GM10266 (cell line): ENCODE measurements around the gene MN1.

ENCODE experiments used
- DNase-seq: peaks from one replicate; pipeline ENCODE4 v3.0.0; 2012; ENCODE audit errors: extremely low spot score
- TF ChIP-seq, protein P1 (sequence below): IDR thresholded peaks from 2 replicates; pipeline ENCODE4 v1.5.1; 2012; ENCODE audit warnings: mild to moderate bottlenecking, low read depth; ENCODE audit not compliant: control insufficient read depth, insufficient read depth; ENCODE audit errors: missing control alignments

The MN1 gene

DNA sequence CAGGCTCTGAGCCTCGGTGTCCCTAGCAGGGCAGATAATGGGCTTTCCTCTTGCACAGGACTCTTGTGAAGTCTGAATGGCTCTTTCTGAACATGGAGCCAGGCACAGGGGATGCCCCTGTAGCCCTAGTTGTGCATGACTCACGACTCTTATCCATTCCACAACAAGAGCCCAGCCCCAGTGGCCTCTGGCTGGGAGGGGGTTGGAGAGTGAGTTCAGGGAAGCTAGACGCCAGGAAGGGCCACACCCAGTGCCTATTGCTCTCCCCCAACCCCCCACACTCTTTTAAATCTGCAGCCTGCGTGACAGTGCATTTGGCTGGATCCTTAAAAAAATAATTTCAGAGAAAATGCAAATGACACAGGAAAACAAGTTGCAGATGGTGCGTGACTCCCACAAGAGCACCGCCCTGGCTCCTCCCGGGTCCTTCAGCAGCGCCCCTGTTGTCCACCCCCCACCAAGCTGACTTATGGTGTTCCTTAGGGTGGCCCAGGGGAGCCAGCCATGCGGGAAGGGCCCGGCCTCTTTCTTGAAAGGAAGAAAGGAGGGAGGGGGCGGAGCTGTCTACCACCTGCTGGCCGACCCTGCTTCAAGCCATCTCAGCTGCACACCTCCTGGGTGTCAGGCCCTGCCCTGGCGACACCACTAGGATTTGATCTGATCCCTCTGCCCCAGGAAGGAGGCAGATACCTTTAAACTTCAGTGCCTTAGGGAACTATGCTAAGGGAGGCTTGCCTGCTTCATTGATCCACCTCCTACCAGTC, 74.7 kb downstream of the MN1 start:
- no peak for DNase-seq
- TF ChIP-seq, protein P1, sequence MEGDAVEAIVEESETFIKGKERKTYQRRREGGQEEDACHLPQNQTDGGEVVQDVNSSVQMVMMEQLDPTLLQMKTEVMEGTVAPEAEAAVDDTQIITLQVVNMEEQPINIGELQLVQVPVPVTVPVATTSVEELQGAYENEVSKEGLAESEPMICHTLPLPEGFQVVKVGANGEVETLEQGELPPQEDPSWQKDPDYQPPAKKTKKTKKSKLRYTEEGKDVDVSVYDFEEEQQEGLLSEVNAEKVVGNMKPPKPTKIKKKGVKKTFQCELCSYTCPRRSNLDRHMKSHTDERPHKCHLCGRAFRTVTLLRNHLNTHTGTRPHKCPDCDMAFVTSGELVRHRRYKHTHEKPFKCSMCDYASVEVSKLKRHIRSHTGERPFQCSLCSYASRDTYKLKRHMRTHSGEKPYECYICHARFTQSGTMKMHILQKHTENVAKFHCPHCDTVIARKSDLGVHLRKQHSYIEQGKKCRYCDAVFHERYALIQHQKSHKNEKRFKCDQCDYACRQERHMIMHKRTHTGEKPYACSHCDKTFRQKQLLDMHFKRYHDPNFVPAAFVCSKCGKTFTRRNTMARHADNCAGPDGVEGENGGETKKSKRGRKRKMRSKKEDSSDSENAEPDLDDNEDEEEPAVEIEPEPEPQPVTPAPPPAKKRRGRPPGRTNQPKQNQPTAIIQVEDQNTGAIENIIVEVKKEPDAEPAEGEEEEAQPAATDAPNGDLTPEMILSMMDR: no peak

DNA sequence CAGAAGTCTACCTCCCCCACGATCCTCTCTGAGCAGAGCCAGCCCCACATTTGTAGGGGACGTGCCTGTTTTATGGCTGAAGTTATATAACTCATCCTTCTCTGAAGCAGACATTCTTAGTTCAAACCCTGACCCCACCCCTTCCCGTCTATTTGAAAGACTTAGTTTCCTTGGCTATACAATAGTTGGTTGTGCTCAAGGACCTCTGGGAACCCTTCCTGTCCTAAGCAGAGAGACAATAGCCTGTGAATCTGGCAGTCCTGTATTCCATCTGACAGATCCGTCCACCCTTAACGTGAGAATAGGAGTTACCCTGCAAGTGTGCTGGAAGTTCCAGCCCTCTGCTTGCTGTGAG, 75.2 kb downstream of the MN1 start:
- TF ChIP-seq, protein P1: no peak
- no peak for DNase-seq

DNA sequence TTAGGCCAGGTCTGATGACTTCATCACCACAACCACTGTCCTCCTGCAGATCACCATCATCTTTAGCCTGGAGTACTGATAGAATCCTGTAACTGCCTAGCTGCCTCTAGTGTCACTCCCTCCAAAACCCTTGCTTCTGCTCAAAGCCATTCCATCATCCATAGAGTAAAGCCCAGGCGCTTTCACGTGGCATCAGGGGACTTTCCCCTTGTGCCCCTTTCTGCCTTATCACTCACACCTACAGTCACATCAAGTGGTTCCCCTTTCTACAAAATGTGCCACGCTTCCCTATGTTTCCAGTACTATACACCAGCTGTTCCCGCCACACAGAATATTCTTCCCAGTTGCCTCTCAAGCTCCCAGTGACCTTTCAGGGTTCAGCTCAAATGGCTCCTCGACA, 75.9 kb downstream of the MN1 start:
- TF ChIP-seq, protein P1: no peak
- no peak for DNase-seq

GRCh38 chr22:27724709-27725108, 76.8 kb downstream of the MN1 start:
- DNase-seq: no peak
- TF ChIP-seq, protein P1: no peak

DNA sequence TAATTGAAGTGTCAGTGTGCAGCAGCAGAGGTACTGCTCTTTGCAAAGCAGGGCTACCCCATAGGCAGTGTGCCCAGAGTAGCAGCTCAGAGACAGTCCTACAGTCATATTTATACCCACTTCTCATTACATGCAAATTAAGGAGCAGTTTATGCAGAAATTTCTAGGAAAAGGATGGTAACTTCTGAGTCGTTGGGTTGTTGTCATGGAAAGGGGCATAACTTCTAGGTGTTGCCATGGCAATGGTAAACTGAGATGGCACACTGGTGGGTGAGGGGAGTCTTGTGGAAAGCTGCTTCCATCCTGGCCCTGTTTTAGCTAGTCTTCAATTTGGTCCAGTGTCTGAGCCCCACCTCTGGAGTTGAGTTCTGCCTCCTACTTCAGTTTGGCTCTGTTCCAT, 77.4 kb downstream of the MN1 start:
- TF ChIP-seq, protein P1: no peak
- no peak for DNase-seq

DNA sequence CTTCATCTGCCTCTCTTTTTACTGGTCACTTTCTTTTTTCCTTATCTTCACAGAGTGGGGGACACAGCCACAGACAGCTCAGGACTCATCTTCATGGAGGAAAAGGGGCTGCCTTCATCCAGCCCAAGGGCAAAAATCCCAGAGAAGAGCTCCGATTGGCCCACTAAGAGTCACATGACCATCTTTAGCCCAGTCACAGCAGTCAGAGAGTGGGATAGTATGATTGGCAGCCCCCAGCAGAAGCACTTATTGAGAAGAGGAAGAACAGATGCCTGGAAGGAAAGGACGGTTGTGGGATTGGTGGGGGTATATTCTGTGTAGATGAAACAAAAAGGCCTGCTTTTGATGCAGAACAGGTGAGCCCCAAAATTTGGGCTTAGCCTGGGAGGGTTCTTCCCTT, 77.8 kb downstream of the MN1 start:
- DNase-seq: no peak
- TF ChIP-seq, protein P1: no peak

GRCh38 chr22:27723158-27723557, 78.4 kb downstream of the MN1 start:
- TF ChIP-seq, protein P1: no peak
- DNase-seq: no peak
